Stimulated activated CD4-positive, alpha-beta T cell treated with anti-CD3 and anti-CD28 coated beads, TNF-alpha, amount 100 ng/mL, for 48 hours (primary cell): ENCODE results near the gene SKI.
"Not testable (repeated sequence)": the region's sequence is repeated elsewhere in the genome, so short reads cannot be mapped to it uniquely, and the experiment has no call there.

Source experiments
- DNase-seq, 3 donors: peaks; one replicate each; pipeline ENCODE4 v3.0.0-alpha.2; 2020; ENCODE audit warnings: low read depth in 3 of 3

Gene SKI

DNA sequence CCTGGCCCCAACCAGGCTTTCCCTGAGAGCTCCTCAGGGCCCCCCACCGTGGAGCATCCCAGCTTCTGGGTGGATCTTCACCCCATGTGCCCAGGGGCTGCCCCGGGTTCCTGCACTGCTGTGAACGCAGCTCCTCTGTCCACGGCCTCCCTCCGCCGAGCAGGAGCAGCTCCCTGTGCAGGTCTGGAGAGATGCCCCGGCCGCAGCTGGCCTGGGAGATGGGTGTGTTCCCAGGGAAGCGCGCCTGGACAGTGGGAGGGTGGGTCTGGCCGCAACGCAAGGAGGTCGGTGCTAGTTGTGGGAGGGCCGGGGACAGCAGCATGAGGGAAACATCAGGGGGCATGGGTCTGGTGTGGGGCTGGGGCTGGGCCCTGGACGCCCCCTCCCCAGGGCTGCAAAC lies 91.9 kb downstream of the SKI start:
- DNase-seq, result no peak

DNA sequence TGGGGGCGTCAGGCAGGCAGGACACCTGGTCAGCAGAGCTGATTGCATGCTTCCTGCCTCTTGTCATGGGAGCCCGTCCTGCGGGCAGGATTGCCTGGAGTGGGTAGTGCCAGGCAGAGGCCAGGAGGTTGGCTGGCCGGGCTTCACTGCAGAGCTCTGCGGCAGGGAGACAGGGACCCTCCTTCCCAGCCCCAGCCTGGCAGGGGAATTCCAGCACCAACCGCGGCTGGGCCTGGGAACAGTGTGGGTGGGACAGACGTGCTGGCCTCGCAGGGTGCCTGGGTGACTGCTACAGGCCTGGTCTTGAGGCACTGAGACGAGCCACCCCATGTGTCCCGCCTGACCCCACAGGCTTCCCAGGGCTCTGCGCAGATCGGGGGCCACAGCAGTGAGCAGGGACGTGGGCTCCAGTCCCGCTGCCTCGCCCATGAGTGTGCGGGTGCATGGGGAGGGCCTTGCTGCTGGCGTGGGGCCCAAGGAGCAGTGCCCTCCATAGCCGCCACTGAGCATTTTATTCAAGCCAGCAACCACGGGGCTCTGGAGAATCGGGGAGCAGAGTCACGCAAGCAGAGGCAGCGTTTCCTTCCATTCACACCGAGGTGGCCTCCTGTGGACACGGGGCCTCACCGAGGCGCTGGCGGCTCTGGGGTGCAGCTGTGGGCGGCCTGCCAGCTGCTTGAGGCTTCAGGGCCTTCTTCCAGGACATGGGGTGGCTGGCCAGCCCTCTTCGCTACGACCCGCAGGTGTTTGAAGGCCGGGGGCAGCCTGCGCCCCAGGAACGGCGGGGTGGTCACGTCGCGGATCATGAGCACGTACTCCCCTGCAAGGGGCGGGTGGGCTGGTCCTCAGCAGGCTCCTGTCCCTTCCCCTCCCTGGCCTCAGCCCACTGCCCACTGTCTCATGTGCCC lies 92.9 kb downstream of the SKI start:
- no peak for DNase-seq

DNA sequence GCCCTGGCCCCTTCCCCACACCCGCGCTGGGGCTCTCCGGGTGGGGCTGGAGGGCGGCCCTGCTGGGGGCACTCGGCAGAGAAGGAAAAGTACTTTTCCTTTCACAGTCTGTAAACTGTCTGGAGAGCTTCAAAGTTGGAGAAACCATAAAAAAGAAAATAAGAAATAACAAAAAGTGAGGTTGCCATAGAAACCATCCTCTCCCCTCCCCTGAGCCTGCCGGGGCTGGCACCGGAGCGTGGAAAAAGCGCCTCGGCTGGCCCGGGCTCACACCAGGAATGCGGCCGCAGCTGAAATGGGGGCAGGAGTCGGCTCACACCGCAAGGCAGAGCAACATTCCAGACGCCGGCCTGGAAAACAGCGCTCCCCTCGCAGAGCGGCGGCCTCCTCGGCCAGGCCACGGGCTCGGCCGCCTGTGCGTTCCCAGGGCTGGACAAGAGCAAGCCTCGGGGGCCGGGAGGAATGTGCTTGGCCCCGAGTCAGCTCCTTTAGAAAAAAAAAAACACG lies 94.0 kb downstream of the SKI start:
- DNase-seq, result no peak

DNA sequence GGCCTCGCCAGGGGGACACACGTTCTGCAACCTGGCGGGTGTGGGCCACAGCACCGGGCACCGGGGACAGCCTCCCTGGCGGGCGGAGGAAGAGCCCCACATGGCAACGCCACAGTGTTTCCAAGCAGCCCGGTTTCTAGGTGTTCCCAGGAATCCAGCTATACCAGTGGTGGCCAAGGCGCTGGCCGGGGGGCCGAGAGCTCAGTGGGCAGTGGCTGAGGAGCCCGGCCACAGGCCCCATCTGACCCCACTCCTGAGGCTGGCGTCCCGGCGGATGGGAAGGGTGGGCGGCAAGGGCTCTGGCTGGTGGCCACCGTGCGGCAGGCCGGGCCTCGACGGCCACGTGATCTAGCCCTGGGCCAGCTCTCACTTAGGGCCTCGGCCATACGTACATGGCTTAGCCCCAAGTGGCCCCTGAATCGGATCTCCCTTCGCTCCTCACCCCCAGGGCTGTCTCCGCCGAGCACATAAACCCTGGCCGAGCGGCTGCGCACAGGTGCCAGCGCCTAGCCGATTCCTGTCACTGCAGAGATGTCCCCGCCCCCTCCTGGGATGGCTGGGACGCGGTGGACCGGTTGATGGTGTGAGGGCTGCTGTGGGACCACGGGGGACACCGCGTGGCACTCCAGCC lies 94.6 kb downstream of the SKI start:
- no peak for DNase-seq

DNA sequence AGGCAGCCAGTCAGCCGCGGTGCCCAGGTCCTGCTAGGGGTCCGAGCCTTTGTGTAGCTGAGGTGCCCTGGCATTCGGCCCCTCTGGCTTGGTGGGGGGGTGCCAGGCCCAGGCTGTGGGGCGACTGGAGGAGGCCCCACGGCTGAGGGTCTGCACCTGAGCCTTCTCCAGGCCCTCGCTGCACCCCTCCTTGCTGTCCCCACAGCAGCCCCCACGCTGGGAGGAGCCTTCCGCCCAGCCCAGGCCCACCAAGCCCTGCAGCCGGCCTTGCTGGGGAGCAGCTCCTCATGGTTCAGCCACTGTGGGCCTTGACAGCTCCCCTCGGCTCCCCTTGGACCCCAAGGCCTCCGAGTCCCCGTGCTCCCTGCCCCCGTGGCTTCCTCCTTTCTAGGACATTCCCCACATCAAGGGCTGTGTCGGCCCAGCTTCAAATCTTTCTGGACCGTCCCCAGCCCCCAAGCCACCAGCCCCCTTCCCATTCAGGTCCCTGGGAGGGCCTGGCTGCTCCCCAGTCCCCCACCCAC lies 95.4 kb downstream of the SKI start:
- DNase-seq, result no peak

DNA sequence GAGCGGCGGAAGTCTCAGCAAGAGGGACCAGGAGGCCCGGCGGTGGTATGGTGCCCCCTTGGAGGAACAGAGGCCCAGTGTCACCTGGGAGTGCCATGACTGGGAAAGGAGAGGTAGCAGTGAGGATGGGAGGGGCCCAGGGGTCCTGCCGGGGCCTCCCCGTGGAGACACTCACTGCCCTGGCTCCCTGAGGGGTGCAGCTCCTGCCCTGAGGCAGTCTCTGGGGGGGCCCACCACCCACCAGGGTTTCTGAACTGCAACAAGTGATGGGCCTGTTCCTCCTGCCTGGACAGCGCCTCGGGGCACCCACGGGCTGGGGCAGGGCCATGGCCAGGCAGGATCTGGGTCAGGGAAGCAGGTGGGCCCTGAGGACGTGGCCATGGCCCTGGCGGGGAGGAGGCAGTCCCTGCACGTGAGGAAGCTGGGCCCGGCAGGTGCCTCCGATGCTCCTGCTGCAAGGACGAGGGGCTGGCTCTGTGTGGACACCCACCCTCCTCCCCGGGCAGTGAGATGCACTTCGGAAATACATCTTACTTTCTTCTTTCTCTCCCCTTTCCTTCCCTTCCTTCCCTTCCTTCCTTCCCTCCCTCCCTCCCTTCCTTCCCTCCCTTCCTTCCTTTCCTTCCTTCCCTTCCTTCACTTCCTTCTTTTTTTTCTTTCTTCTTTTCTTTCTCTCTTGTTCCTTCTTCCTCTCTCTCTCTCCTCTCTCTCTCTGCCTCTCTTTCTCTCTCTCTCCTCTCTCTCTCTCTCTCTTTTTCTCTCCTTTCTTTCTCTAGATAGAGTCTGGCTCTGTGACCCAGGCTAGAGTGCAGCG lies 96.6 kb downstream of the SKI start:
- no peak for DNase-seq

DNA sequence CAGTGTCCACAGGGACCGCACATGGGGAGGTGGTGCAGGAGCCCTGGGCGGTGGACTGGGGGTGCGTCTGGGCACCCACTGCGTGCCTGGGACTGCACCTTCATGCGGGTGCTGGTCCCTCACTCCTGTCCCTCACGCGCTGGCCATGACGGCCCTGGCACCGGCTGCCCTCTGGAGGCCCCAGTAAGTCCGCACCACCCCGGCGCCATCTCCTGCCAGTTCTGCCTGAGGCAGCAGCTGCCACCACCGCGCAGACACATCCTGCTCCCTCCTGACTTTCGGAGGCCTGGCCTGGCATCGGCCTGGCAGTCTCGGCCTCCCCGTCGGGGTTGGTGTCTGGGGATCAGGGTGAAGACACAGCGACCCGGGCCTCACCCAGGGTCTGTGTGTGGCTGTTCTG lies 98.4 kb downstream of the SKI start:
- DNase-seq, result no peak

DNA sequence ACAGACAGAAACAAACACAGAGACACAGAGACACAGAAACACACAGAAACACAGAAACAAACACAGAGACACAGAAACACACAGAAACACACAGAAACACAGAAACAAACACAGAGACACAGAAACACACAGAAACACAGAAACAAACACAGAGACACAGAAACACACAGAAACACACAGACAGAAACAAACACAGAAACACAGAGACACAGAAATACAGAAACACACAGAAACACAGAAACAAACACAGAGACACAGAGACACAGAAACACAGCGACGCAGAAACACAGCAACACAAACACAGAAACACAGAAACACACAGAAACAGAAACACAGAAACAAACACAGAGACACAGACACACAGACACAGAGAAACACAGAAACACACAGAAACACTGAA lies 99.0 kb downstream of the SKI start:
- not testable (repeated sequence) for DNase-seq

DNA sequence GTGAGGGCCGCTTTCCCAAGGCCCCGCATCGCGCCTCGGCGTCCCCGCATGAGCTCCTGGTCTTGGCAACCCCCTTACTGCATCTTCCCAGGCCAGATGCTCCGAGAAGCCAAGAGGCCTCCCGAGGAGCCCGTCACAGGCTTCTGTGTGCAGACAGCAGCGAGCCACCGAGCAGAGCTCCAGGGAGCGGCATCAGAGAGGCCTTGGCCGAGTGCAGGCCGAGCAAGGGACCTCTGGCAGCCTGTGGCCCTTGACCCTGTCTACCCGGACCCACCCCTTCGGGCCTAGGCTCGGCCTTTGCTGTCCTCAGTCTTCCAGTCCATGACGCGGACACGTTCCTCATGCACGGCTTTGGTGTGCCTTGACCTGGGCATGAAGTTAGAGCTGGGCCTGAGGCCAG lies 99.7 kb downstream of the SKI start:
- DNase-seq, result no peak

DNA sequence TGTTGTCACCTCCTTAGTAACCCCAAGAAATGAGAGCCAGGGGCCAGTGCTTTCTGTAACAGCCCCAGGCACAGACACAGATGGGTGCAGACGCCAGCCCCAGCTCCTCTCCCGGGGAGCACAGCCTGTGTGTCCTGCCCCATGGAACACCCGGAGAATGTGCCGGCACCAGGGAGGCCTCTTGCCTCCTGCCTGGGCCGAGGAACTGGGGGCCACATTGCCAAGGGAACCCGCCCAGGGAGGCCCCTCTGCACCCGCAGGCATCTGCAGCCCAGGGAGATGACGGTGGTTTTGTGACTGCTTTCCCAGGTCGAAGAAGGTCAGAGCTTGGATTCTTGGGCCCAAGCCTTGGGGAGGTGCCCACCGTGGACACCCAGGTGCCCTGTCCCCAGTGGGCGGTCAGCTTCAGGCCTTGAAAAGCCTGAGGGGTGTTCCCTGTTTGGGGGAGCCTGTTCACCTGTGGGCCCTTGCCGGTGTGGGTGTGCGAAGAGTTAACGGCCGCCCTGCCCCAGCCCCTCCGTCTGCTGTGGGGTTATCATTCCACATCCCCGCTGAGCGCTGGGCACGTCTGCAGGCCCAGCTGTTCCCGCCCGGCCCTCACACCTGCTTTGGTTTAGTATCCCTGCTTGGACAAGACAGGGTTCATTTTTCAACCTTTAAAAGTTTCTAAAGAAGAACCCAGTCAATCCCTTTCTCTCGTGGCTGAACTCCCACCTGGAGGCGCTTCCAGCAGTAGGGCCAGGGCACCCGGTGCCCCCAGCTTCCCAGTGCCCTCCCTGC lies 100.7 kb downstream of the SKI start:
- no peak for DNase-seq

DNA sequence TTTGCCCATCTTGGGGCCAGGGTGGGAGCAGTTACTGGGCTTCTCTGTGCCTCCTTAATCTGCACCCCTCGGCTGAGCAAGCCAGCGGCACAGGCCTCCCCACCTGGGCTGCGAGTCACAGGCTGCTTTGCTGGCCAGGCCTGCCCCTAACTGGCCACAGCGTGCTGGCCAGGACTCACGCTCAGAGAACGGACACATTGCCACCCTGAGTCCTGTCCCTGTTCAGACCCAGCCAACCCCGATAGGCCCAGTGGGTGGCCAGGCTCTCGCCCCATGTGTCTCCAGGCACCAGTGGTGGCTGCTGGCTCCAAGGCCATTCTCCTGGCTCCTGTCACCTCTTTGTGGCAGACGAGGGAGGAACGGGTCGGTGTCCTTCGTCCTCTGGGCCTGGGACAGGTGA lies 101.9 kb downstream of the SKI start:
- DNase-seq, result no peak

DNA sequence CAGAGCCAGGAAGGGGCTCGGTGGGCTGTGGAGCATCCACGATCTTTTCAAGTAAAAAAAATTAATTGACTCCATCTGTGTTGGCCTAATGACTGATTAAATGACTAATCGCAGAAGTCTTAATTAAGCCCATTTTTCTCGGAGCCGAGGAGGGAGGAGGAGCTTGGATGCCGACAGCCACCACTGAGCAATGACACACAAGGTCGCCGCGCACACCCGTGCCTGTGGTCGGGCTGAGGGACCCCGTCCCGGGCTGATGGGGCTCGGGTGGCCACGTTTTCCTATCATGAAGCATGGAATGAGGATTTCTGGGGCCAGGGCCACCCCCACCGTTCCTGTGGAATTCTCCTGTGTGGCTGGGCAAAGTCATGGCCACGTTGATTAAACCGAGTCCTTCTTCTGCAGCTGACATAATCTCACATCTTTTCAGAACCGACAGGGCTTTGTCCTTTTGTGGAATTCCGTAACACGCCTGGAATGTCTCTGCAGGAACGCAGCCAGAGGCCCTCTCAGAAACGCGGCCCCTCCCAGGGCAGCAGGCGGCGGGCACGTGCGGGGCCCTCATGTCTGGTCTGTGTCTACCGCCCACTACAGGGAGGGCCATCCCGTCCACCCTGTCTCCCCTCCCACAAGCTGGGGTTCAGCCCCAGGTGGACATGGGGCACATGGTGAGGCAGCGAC lies 102.5 kb downstream of the SKI start:
- no peak for DNase-seq

DNA sequence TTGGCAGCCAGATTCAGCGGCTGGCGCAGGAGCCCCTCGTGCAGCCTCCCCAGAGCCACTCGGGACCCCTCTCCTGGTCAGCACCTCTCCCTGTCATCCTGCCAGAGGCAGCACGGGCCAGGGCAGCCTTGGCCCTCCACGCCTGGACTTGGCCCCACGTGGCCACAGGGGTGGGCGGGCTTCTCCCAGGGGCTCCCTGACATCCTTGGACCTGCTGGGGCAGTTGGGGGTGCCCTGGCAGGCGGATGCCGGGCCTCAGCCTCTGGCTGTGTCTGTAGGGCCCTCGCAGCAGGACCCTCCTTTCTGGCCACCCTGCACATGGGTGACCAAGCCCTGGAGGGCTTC lies 103.1 kb downstream of the SKI start:
- DNase-seq, result no peak

DNA sequence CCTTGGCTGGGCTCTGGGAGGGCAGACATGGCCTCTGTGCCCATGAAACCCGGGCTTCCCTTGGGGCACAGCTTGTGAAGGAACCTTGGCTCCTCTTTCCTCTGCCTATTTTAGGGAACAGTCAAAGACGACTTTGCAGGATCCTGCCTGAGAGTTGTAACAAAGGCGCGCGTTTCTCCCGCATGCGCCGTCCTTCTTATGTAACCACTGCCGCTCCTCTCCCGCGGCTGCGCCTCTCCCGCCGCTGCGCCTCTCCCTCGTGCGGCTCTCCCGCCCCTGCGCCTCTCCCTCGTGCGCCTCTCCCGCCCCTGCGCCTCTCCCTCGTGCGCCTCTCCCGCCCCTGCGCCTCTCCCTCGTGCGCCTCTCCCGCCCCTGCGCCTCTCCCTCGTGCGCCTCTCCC lies 103.5 kb downstream of the SKI start:
- DNase-seq, result not testable (repeated sequence)

DNA sequence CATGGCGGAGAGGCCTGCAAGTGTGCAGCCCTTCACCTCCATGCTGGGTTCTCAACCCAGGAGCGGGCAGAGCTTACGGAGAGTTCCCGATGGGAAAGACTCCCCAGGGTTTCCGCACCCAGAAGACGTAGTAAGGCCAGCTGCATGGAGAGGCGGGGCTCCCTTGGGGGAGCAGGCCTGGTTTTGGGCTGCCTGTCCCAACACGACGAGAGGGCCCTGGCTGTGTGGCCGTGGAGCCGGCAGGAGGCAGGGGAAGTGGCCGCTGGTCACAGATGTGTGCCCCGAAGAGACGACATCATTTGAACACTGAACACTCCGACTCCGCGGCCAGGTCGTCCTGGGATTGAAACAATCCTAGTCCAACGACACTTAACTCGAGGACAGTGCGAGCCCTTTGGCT lies 106.2 kb downstream of the SKI start:
- DNase-seq, result no peak

DNA sequence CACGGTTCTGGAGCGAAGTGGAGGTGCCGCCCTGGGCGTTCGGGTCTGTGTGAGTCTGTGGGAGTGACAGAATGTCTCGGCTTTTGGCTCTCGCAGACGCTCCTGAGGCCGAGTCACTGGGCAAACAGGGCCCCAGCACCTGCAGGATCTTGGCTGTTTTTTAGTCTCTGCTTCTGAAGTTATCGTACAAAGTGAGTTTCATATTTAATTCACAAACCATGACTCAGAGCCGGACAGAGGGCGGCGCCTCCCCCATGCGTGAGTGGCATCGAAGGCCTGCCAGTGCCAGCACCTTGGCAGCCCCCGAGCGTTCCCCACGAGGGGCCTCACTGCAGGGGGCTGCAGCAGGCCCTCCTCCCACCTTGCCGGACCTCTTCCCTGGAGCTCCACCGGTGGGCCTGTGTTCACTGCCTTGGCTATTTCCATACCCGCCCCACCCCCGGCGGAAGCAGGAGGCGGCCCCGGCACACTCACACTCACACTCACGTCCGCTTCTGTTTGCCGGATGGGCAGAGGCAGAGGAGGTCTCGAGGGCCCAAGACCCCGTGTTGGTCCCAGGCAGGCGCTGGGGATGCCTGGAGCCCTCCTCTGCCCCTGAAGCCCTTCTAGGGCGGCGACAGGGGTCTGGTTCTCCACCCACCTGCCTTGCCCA lies 106.9 kb downstream of the SKI start:
- no peak for DNase-seq

DNA sequence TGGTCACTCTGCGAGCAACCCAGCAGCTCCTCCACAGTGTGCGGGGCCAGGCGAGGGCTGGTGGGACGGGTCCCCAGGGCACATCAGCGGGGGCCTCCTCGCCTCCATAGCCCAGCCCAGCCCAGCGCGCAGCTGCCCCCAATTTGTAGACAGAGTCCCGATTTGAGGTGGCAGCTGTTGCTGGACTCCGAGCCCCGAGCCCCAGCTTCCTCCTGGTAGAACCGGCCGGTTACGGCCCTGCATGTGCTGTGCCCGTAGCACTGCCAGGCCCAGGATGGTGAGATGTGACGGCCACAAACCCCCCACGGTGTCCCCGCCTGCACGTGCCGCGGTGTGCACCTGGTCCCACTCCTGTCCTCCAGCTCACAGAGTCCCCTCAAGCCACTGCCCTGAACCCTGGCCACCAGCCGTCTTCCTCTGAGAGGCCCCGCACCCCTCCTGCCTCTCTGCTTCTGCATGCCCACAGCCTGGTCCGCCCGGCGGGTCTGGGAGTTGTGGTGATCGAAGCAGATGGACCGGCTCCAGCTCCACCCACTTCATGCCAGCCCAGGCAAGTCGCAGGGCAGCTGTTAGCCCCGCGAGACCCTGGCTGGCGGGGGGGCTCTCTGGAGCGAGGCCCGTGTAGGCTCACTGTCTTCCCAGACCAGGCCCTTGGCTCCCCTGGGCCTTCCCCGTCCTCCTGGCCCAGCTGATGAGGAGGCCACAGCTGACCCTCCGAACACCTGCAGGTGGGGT lies 107.8 kb downstream of the SKI start:
- no peak for DNase-seq

DNA sequence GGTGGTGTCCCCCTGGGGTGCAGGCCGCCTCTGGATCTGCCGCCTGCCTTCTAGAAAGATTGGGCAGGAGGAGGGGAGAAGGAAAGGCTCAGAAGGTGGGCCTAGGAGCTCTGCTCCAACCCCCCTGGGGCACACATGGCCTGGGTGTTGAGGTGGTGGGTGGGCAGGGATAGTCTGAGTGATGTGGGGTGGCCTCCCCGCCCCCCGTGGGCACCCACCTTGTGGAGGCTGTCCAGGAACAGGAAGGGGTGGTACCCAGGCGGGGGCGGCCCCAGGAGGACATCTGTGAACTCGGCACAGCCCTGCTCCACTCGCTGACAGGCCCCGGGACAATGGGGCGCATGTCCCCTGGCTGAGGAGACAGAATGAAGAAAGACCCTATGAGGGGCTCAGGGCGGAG lies 108.4 kb downstream of the SKI start:
- DNase-seq, result no peak

DNA sequence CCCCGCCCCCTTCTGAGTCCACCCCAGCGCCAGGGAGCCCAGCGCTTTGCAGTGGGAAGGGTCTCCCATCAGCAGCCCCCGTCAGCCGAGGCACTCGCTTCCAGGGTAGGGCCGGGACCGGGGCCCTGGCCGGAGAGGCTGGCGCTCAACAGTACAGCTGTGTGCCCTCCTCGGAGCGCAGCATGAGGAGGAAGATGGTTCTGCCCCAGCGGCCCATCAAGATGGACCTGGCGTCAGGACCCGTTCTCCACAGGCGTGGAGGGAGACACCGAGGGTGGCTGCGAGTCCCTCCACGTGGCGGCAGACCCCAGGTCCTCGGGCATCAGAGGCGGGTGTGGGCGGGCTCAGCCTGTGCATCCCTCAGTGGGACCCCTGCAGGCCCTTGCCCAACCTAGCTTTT lies 109.0 kb downstream of the SKI start:
- no peak for DNase-seq

DNA sequence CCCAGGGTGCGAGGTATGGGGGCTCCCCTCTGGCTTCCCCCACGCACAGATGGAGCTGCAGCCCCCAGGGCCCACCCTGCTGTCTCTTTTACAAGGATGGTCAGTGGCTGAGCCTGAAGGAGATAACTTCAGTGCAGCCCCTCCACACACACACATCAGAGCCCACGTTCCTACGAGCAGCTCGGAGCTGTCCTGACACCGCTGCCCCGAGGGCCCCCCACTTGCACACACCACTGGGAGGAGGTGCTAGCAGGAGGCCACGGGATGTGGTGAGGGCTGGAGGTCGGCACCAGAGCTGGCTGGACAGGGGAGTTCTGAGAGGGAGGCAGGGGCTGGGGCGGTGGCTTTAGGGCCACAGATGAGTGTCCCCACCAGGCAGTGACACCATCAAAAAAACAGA lies 109.4 kb downstream of the SKI start:
- DNase-seq, result no peak
